ENCODE results near the gene SENP7.

Gene SENP7

GRCh38 chr3:101300073-101300472, 212.9 kb downstream of the SENP7 start:
- Histone ChIP-seq H3K27me3 (ENCODE audit: control insufficient read depth, insufficient read depth, low read length) (no peaks in the 10 kb centered on the region), H3K27ac (ENCODE audit: low read depth, low read length) (no peak overlapping the region), H3K9ac (ENCODE audit: low read length) (no peak overlapping the region), H3K36me3 (ENCODE audit: control insufficient read depth, insufficient read depth, low read length) (no peaks in the 10 kb centered on the region), H3K4me3 (ENCODE audit: low read length) (no peak overlapping the region), H3K4me1 (ENCODE audit: control insufficient read depth, insufficient read depth, low read length) (no peaks in the 10 kb centered on the region)

DNA sequence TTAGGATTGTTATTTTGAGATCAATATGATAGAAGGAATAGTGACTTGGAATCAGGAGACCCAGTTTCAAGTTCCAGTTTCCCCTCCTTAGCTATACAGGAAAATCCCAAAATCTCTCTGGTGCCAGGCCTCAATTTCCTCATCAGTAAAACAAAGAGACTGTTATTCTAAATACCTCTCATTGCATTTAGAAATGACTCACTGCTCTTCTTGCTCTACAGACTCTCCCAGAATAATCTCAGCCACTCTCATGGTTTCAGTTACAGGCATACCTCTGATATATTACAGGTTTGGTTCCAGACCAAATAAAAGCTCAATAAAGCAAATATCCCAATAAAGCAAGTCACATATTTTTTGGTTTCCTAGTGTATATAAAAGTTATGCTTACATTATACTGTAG, 221.0 kb downstream of the SENP7 start:
- H3K27ac ChIP-seq (ENCODE audit: low read depth, low read length) = no peak overlapping the region
- H3K36me3 ChIP-seq (ENCODE audit: control insufficient read depth, insufficient read depth, low read length) = no peaks in the 10 kb centered on the region
- H3K4me3 ChIP-seq (ENCODE audit: low read length) = no peak overlapping the region
- no peak overlapping the region for H3K9ac ChIP-seq (ENCODE audit: low read length)
- H3K4me1 ChIP-seq (ENCODE audit: control insufficient read depth, insufficient read depth, low read length) = no peaks in the 10 kb centered on the region
- H3K27me3 ChIP-seq (ENCODE audit: control insufficient read depth, insufficient read depth, low read length) = no peaks in the 10 kb centered on the region

- H3K9ac ChIP-seq (ENCODE audit: low read length) = no peak overlapping the region
- H3K27ac ChIP-seq (ENCODE audit: low read depth, low read length) = no peak overlapping the region
- H3K4me3 ChIP-seq (ENCODE audit: low read length) = no peak overlapping the region
- H3K36me3 ChIP-seq (ENCODE audit: control insufficient read depth, insufficient read depth, low read length) = no peaks in the 10 kb centered on the region
- H3K4me1 ChIP-seq (ENCODE audit: control insufficient read depth, insufficient read depth, low read length) = no peaks in the 10 kb centered on the region
- no peaks in the 10 kb centered on the region for H3K27me3 ChIP-seq (ENCODE audit: control insufficient read depth, insufficient read depth, low read length)
Observed at GRCh38 chr3:101288294-101288693, 224.7 kb downstream of the SENP7 start.

GRCh38 chr3:101284757-101285156, 228.3 kb downstream of the SENP7 start:
- Histone ChIP-seq H3K36me3 (ENCODE audit: control insufficient read depth, insufficient read depth, low read length) (no peaks in the 10 kb centered on the region), H3K27ac (ENCODE audit: low read depth, low read length) (no peak overlapping the region), H3K4me1 (ENCODE audit: control insufficient read depth, insufficient read depth, low read length) (no peaks in the 10 kb centered on the region), H3K9ac (ENCODE audit: low read length) (no peak overlapping the region), H3K4me3 (ENCODE audit: low read length) (no peak overlapping the region), H3K27me3 (ENCODE audit: control insufficient read depth, insufficient read depth, low read length) (no peaks in the 10 kb centered on the region)

DNA sequence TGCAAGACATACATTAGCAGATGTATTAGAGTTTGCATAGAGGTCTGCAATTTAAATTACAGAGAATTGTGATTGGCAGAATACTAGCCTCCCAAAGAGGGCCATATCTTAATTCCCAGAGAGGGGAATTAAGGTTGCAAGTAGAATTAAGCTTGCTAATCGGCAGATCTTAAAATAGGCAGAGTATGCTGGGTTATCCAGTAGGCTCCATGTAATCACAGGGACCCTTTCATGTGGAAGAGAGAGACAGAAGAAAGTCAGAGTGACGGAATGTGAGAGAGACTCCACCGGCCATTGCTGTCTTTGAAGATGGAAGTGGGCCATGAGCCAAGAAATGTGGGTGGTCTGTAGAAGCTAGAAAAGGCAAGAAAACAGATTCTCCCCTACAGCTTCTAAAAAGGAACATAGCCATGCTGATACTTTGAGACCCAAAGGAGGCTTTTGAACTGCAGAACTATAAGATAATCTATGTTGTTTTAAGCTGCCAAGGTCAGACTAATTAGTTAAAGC, 231.4 kb downstream of the SENP7 start:
- Histone ChIP-seq H3K36me3 (ENCODE audit: control insufficient read depth, insufficient read depth, low read length) (no peaks in the 10 kb centered on the region), H3K27me3 (ENCODE audit: control insufficient read depth, insufficient read depth, low read length) (no peaks in the 10 kb centered on the region), H3K9ac (ENCODE audit: low read length) (no peak overlapping the region), H3K4me1 (ENCODE audit: control insufficient read depth, insufficient read depth, low read length) (no peaks in the 10 kb centered on the region), H3K4me3 (ENCODE audit: low read length) (no peak overlapping the region), H3K27ac (ENCODE audit: low read depth, low read length) (no peak overlapping the region)

DNA sequence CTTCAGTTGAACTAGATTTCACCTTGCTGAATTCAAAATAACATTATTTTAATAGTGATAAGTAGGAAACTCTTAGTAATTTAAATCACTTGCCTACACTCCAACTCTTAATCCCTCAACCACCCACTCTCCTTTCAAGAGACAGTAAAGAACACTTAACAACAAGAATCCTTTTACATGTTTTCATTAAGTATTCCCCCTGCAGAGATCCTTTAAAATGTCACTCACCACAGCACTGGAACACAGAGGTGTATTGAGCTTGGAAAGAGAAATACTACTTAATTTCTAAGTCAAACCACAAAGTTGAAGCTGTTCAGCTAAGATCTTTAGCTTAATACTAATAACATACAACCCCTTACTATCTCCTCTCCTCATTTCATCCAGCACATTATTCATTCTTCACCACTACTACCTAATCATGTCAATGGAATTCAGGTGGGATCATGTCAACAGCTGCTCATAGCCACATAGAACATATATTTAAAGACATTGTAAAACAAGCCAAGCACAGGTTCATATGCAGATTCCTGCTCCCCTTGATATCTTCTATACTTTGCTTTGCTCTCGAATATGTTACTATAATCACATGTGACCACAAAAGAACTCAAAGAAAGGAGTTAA, 233.1 kb downstream of the SENP7 start:
- Histone ChIP-seq H3K27me3 (ENCODE audit: control insufficient read depth, insufficient read depth, low read length) (no peaks in the 10 kb centered on the region), H3K36me3 (ENCODE audit: control insufficient read depth, insufficient read depth, low read length) (no peaks in the 10 kb centered on the region), H3K27ac (ENCODE audit: low read depth, low read length) (no peak overlapping the region), H3K9ac (ENCODE audit: low read length) (no peak overlapping the region), H3K4me1 (ENCODE audit: control insufficient read depth, insufficient read depth, low read length) (no peaks in the 10 kb centered on the region), H3K4me3 (ENCODE audit: low read length) (no peak overlapping the region)

GRCh38 chr3:101279162-101279561, 233.8 kb downstream of the SENP7 start:
- H3K36me3 ChIP-seq (ENCODE audit: control insufficient read depth, insufficient read depth, low read length) = no peaks in the 10 kb centered on the region
- H3K9ac ChIP-seq (ENCODE audit: low read length) = no peak overlapping the region
- no peaks in the 10 kb centered on the region for H3K27me3 ChIP-seq (ENCODE audit: control insufficient read depth, insufficient read depth, low read length)
- H3K4me3 ChIP-seq (ENCODE audit: low read length) = no peak overlapping the region
- no peak overlapping the region for H3K27ac ChIP-seq (ENCODE audit: low read depth, low read length)
- no peaks in the 10 kb centered on the region for H3K4me1 ChIP-seq (ENCODE audit: control insufficient read depth, insufficient read depth, low read length)

GRCh38 chr3:101278727-101279126, 234.3 kb downstream of the SENP7 start:
- no peaks in the 10 kb centered on the region for H3K27me3 ChIP-seq (ENCODE audit: control insufficient read depth, insufficient read depth, low read length)
- H3K27ac ChIP-seq (ENCODE audit: low read depth, low read length) = no peak overlapping the region
- no peak overlapping the region for H3K4me3 ChIP-seq (ENCODE audit: low read length)
- no peak overlapping the region for H3K9ac ChIP-seq (ENCODE audit: low read length)
- no peaks in the 10 kb centered on the region for H3K36me3 ChIP-seq (ENCODE audit: control insufficient read depth, insufficient read depth, low read length)
- H3K4me1 ChIP-seq (ENCODE audit: control insufficient read depth, insufficient read depth, low read length) = no peaks in the 10 kb centered on the region

Data from rectal smooth muscle tissue (tissue), 1 donor.